Measurements from ENCODE around the gene KRT39. TPM values are rescaled to one million over a fixed set of nuclear protein-coding genes. Genes with fewer than 3 reads are reported as not detected.

The KRT39 gene
- total and polyA plus RNA-seq, 5 donors, result not detected

DNA sequence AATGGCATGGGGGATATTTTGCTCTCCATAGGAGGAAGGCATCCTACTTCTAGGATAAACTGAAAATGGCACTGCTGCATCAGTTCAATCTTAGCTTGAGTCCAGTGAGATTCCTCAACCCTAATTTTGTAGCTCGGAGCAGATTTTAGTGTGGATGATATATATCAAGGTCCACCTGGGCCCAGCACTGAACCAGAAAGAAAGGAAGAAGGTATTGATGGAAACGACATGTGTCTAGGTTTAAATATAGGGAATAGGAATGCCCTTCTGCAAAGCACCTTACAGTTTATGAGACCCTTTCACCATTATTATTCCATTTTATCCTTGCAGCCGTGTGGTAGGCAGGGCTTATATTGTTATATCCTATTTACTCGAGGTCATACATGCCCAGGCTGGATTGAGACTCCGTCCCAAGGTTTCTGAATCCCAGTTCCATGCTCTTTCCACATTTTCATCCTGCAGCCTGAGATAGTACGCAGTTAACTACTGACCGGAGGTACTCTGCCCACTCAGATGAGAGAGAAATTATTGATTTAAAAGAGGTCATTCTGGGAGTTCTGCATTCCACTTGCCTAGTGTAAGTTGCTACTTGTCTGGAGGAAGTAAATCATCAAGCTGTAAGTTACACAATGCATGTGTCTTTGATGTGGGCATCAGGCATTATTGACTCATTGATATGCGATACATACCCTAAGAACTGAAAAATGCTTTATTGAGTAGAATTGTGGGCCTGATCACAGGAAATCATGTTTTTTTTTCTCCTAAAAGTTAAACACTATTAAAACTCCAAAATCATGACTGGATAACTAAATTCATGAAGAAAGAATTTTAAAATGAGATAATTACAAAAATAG, 10.1 kb downstream of the KRT39 start:
- ATAC-seq (no peak), DNase-seq (no peak)
- Histone ChIP-seq H3K9me3 (ENCODE audit: control insufficient read depth, low read length) (no peaks in the 10 kb centered on the region), H3K4me3 (ENCODE audit: low read length) (no peak overlapping the region), H3K27ac (ENCODE audit: low read length) (no peak overlapping the region), H3K4me1 (ENCODE audit: control insufficient read depth, insufficient read depth, low read length) (no peaks in the 10 kb centered on the region), H3K27me3 (ENCODE audit: control insufficient read depth, insufficient read depth) (no peaks in the 10 kb centered on the region)
- WGBS, result 75% methylated on average over 8 of the region's 8 CpGs
- intact Hi-C loops (cut with DNase I), result no loop called here

GRCh38 chr17:40953881-40954280, 12.9 kb downstream of the KRT39 start:
- no peak overlapping the region for H3K4me3 ChIP-seq (ENCODE audit: low read length)
- WGBS, result 80% methylated on average over 2 of the region's 2 CpGs
- no peak for ATAC-seq

DNA sequence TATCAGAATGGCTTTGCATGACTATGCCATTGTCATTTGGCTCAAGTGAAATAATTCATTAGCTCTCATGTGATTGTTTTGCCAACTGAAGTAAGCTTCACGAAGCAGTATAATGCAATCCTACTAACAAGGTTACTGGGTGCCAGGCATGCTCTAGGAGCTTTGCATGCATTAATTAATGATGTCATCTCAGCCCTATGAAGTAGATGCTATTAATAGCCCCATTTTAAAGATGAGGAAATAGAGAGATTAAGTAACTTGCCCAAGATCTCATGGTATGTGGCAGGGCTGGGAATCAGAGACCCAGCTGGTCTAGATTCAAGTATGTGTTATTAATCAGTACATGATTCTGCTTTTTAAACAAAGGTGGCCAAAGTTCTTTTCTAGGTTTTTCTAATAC, 14.1 kb downstream of the KRT39 start:
- intact Hi-C loops (cut with DNase I), result no loop called here
- WGBS, result 61% methylated on average over 1 of the region's 1 CpG
- no peaks in the 10 kb centered on the region for H3K27me3 ChIP-seq (ENCODE audit: control insufficient read depth, insufficient read depth)

More at GRCh38 chr17:40953881-40954280, 12.9 kb downstream of the KRT39 start:
- Histone ChIP-seq H3K27ac (ENCODE audit: low read length) (no peak overlapping the region), H3K4me1 (ENCODE audit: control insufficient read depth, insufficient read depth, low read length) (no peaks in the 10 kb centered on the region), H3K9me3 (ENCODE audit: control insufficient read depth, low read length) (no peaks in the 10 kb centered on the region), H3K27me3 (ENCODE audit: control insufficient read depth, insufficient read depth) (no peaks in the 10 kb centered on the region)
- DNase-seq, result no peak
- intact Hi-C loops (cut with DNase I), result no loop called here

DNA sequence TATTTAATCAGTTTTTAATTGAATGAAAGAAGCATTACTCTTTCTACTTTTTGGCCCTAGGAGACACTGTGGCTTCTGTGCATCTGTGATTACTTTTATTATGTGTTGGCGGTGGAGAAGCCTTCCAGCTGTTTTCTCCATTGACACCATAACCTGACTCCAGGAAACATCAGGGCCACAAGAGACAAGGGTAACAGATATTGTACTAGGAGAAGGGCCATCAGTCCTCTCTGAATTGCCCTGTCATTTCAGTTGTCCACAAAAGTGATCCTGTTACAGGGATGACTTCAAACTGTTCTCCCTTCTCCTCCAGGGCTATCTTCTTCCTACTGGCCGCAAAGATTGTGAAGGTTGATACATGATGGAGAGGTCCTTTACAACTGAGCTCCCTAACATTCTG, 14.6 kb downstream of the KRT39 start:
- no peak overlapping the region for H3K4me3 ChIP-seq (ENCODE audit: low read length)
- 80% methylated on average over 2 of the region's 2 CpGs for WGBS
- no peaks in the 10 kb centered on the region for H3K9me3 ChIP-seq (ENCODE audit: control insufficient read depth, low read length)
- no peaks in the 10 kb centered on the region for H3K4me1 ChIP-seq (ENCODE audit: control insufficient read depth, insufficient read depth, low read length)
- no peaks in the 10 kb centered on the region for H3K27me3 ChIP-seq (ENCODE audit: control insufficient read depth, insufficient read depth)
- ATAC-seq (no peak), DNase-seq (no peak)
- no peak overlapping the region for H3K27ac ChIP-seq (ENCODE audit: low read length)
- intact Hi-C loops (cut with DNase I), result no loop called here

More for the DNA sequence above, 14.1 kb downstream of the KRT39 start:
- ATAC-seq, result no peak
- Histone ChIP-seq H3K4me1 (ENCODE audit: control insufficient read depth, insufficient read depth, low read length) (no peaks in the 10 kb centered on the region), H3K9me3 (ENCODE audit: control insufficient read depth, low read length) (no peaks in the 10 kb centered on the region), H3K4me3 (ENCODE audit: low read length) (no peak overlapping the region), H3K27ac (ENCODE audit: low read length) (no peak overlapping the region)
- no peak for DNase-seq

GRCh38 chr17:40951011-40951622, 15.6 kb downstream of the KRT39 start:
- 95% methylated on average over 2 of the region's 2 CpGs for WGBS
- Histone ChIP-seq H3K9me3 (ENCODE audit: control insufficient read depth, low read length) (no peaks in the 10 kb centered on the region), H3K27ac (ENCODE audit: low read length) (no peak overlapping the region), H3K4me3 (ENCODE audit: low read length) (no peak overlapping the region), H3K4me1 (ENCODE audit: control insufficient read depth, insufficient read depth, low read length) (no peaks in the 10 kb centered on the region), H3K27me3 (ENCODE audit: control insufficient read depth, insufficient read depth) (no peaks in the 10 kb centered on the region)
- intact Hi-C loops (cut with DNase I), result no loop called here
- DNase-seq (no peak), ATAC-seq (no peak)

- DNase-seq, result no peak
- Histone ChIP-seq H3K27me3 (ENCODE audit: control insufficient read depth, insufficient read depth) (no peaks in the 10 kb centered on the region), H3K9me3 (ENCODE audit: control insufficient read depth, low read length) (no peaks in the 10 kb centered on the region), H3K4me1 (ENCODE audit: control insufficient read depth, insufficient read depth, low read length) (no peaks in the 10 kb centered on the region), H3K27ac (ENCODE audit: low read length) (no peak overlapping the region), H3K4me3 (ENCODE audit: low read length) (no peak overlapping the region)
- intact Hi-C loops (cut with DNase I), result no loop called here
- WGBS, result 80% methylated on average over 7 of the region's 7 CpGs
- ATAC-seq, result no peak
Measured at GRCh38 chr17:40950176-40950575, 16.6 kb downstream of the KRT39 start.

DNA sequence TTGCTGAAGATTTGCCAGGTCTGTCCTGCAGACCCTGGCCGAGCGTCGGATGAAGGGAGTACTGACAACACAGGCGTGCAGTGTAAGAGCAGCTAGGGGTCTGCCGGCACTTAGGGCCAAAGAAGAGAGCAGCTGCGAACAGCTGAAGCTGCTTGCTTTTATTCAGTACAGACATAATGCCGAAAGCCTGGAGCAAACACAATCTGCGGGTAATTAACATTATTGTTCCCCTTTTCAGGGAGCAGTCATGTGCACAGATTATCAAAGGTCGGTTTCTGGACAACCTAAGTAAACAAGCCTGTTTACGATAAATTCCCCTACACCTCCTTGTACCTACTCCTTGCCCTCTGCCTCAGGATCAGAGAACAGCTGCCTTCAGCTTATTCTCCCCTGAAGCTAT, 17.3 kb downstream of the KRT39 start:
- WGBS, result 31% methylated on average over 10 of the region's 10 CpGs
- H3K4me1 ChIP-seq (ENCODE audit: control insufficient read depth, insufficient read depth, low read length), result no peaks in the 10 kb centered on the region
- no peak overlapping the region for H3K4me3 ChIP-seq (ENCODE audit: low read length)
- ATAC-seq, result no peak
- DNase-seq, result no peak
- no peak overlapping the region for H3K27ac ChIP-seq (ENCODE audit: low read length)
- no peaks in the 10 kb centered on the region for H3K9me3 ChIP-seq (ENCODE audit: control insufficient read depth, low read length)
- intact Hi-C loops (cut with DNase I), result no loop called here
- no peaks in the 10 kb centered on the region for H3K27me3 ChIP-seq (ENCODE audit: control insufficient read depth, insufficient read depth)

GRCh38 chr17:40947929-40948328, 18.8 kb downstream of the KRT39 start:
- intact Hi-C loops (cut with DNase I), result no loop called here
- no peak overlapping the region for H3K4me3 ChIP-seq (ENCODE audit: low read length)
- DNase-seq (no peak), ATAC-seq (no peak)
- H3K4me1 ChIP-seq (ENCODE audit: control insufficient read depth, insufficient read depth, low read length), result no peaks in the 10 kb centered on the region
- H3K27ac ChIP-seq (ENCODE audit: low read length), result no peak overlapping the region
- 76% methylated on average over 2 of the region's 2 CpGs for WGBS
- no peaks in the 10 kb centered on the region for H3K27me3 ChIP-seq (ENCODE audit: control insufficient read depth, insufficient read depth)
- no peaks in the 10 kb centered on the region for H3K9me3 ChIP-seq (ENCODE audit: control insufficient read depth, low read length)

- no peak overlapping the region for H3K4me3 ChIP-seq (ENCODE audit: low read length)
- H3K9me3 ChIP-seq (ENCODE audit: control insufficient read depth, low read length), result no peaks in the 10 kb centered on the region
- no peaks in the 10 kb centered on the region for H3K27me3 ChIP-seq (ENCODE audit: control insufficient read depth, insufficient read depth)
- H3K4me1 ChIP-seq (ENCODE audit: control insufficient read depth, insufficient read depth, low read length), result no peaks in the 10 kb centered on the region
- intact Hi-C loops (cut with DNase I), result no loop called here
- ATAC-seq, result no peak
- WGBS, result 82% methylated on average over 6 of the region's 6 CpGs
- no peak for DNase-seq
- H3K27ac ChIP-seq (ENCODE audit: low read length), result no peak overlapping the region
Measured at GRCh38 chr17:40945414-40945813, 21.3 kb downstream of the KRT39 start.

- Histone ChIP-seq H3K9me3 (ENCODE audit: control insufficient read depth, low read length) (no peaks in the 10 kb centered on the region), H3K27ac (ENCODE audit: low read length) (no peak overlapping the region), H3K27me3 (ENCODE audit: control insufficient read depth, insufficient read depth) (no peaks in the 10 kb centered on the region), H3K4me1 (ENCODE audit: control insufficient read depth, insufficient read depth, low read length) (no peaks in the 10 kb centered on the region), H3K4me3 (ENCODE audit: low read length) (no peak overlapping the region)
- 23% methylated on average over 1 of the region's 1 CpG for WGBS
- ATAC-seq (no peak), DNase-seq (no peak)
- intact Hi-C loops (cut with DNase I), result no loop called here
Measured at GRCh38 chr17:40944531-40944930, 22.2 kb downstream of the KRT39 start.

DNA sequence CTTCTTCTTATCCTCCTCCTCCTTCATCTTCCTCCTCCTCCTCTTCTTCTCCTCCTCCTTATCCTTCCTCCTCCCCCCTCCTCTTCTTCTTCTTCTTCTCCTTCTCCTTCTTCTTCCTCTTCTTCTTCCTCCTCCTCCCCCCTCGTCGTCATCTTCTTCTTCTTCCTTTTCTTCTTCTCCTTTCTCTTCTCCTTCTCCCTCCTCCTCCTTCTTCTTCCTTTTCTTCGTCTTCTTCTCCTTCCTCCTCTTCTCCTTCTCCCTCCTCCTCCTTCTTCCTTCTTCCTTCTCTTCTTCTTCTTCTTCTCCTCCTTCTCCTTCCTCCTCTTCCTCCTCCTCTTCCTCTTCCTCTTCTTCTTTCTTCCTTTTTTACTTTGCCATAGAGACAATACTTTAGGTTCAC, 24.2 kb downstream of the KRT39 start:
- H3K4me3 ChIP-seq (ENCODE audit: low read length), result no peak overlapping the region
- DNase-seq, result no peak
- no peak overlapping the region for H3K27ac ChIP-seq (ENCODE audit: low read length)
- H3K4me1 ChIP-seq (ENCODE audit: control insufficient read depth, insufficient read depth, low read length), result no peaks in the 10 kb centered on the region
- no peaks in the 10 kb centered on the region for H3K9me3 ChIP-seq (ENCODE audit: control insufficient read depth, low read length)
- WGBS, result 83% methylated on average over 3 of the region's 3 CpGs
- no peak for ATAC-seq
- intact Hi-C loops (cut with DNase I), result no loop called here
- no peaks in the 10 kb centered on the region for H3K27me3 ChIP-seq (ENCODE audit: control insufficient read depth, insufficient read depth)

All from right cardiac atrium (tissue), 5 donors.